HepG2 (cell line): ENCODE data around the gene GNAI2. TPM values are rescaled to one million over a fixed set of nuclear protein-coding genes. Genes with fewer than 3 reads are reported as not detected.

Experiments used
- CCAR2 ChIP-seq: fragments of 200-400 bp; formaldehyde crosslinking; optimal IDR thresholded peaks from 2 replicates; pipeline ENCODE3; 2018; ENCODE audit warnings: low read depth, mild to moderate bottlenecking, low read length, moderate library complexity
- FLYWCH1 ChIP-seq: sonication (generic); formaldehyde crosslinking; IDR thresholded peaks from 2 replicates; pipeline ENCODE4 v1.8.1; 2023; ENCODE audit warnings: mild to moderate bottlenecking, missing genetic modification reagents
- HIC2 ChIP-seq: sonication (generic); formaldehyde crosslinking; IDR thresholded peaks from 2 replicates; pipeline ENCODE4 v1.9.0; 2022; ENCODE audit warnings: low read depth, missing genetic modification reagents
- KDM4B ChIP-seq: sonication (generic); formaldehyde crosslinking; IDR thresholded peaks from 2 replicates; pipeline ENCODE4 v1.4.0; 2020; ENCODE audit warnings: missing genetic modification reagents
- KDM5B ChIP-seq: sonication (generic); formaldehyde crosslinking; IDR thresholded peaks from 2 replicates; pipeline ENCODE4 v1.4.0; 2020; ENCODE audit warnings: missing genetic modification reagents, mild to moderate bottlenecking, borderline replicate concordance
- PTBP1 ChIP-seq: fragments of 200-400 bp; formaldehyde crosslinking; IDR thresholded peaks from 2 replicates; pipeline ENCODE4 v1.6.1; 2018; ENCODE audit warnings: low read length, low read depth; ENCODE audit not compliant: poor library complexity, severe bottlenecking
- RAD21 ChIP-seq: fragments of 450-650 bp; formaldehyde crosslinking; IDR thresholded peaks from 2 replicates; pipeline ENCODE4 v1.5.0; 2020; ENCODE audit warnings: mild to moderate bottlenecking
- RELA ChIP-seq: sonication (generic); formaldehyde crosslinking; IDR thresholded peaks from 2 replicates; pipeline ENCODE4 v1.4.0; 2020; ENCODE audit warnings: missing genetic modification reagents
- RXRB ChIP-seq: IDR thresholded peaks from 2 replicates; pipeline ENCODE4 v1.6.1; 2016; ENCODE audit warnings: borderline replicate concordance, missing genetic modification reagents, missing compliant biosample characterization
- SIN3B ChIP-seq: fragments of 150-350 bp; IDR thresholded peaks from 2 replicates; pipeline ENCODE4 v1.6.1; 2014; ENCODE audit warnings: low read length
- SKI ChIP-seq: fragments of 450-650 bp; IDR thresholded peaks from one replicate; pipeline ENCODE4 v1.6.1; 2018; ENCODE audit warnings: mild to moderate bottlenecking; ENCODE audit not compliant: partially characterized antibody
- TFDP1 ChIP-seq: IDR thresholded peaks from 2 replicates; pipeline ENCODE4 v1.6.1; 2016; ENCODE audit warnings: missing compliant biosample characterization, missing genetic modification reagents, borderline replicate concordance
- ZNF24 ChIP-seq: fragments of 450-650 bp; IDR thresholded peaks from 2 replicates; pipeline ENCODE4 v1.6.1; 2017; ENCODE audit warnings: antibody characterized with exemption, mild to moderate bottlenecking
- ZNF549 ChIP-seq: sonication (generic); formaldehyde crosslinking; IDR thresholded peaks from 2 replicates; pipeline ENCODE4 v1.5.0; 2020; ENCODE audit warnings: missing genetic modification reagents
- ZNF580 ChIP-seq: IDR thresholded peaks from 2 replicates; pipeline ENCODE4 v1.6.1; 2016; ENCODE audit warnings: low read depth, borderline replicate concordance
- ZNF652 ChIP-seq: IDR thresholded peaks from 2 replicates; pipeline ENCODE4 v1.6.1; 2016; ENCODE audit warnings: low read depth, borderline replicate concordance
- ZSCAN22 ChIP-seq: sonication (generic); formaldehyde crosslinking; IDR thresholded peaks from 2 replicates; pipeline ENCODE4 v1.4.0; 2020; ENCODE audit warnings: mild to moderate bottlenecking, missing genetic modification reagents
- polyA plus RNA-seq, 8 experiments: library from polyadenylated mRNA; depleted of rRNA in 3 of 8; stranded (reverse) in 7 of 8; unstranded in 1 of 8; fragments of >200 nt; fragmentation: Illumina TruSeq in 4 of 8; extraction: Trizol in 4 of 8; gene quantifications; 2 replicates each; pipeline versions ENCODE4 v1.2.1 to v1.2.3, GENCODE V29; 2011 to 2016; ENCODE audit warnings: low read depth in 4 of 8, missing spikeins in 1 of 8, mixed read lengths in 1 of 8; ENCODE audit not compliant: insufficient read depth in 1 of 8
- total RNA-seq, 5 experiments: library from RNA; depleted of rRNA; stranded (reverse); fragments of >200 nt; fragmentation: Illumina TruSeq; extraction: Trizol; gene quantifications; 2 replicates each; pipeline ENCODE4 v1.2.3, GENCODE V29; 2016; ENCODE audit warnings: low read depth in 1 of 5
- TF ChIP-seq, protein P1 (sequence below): sonication (generic); formaldehyde crosslinking; IDR thresholded peaks from 2 replicates; pipeline ENCODE4 v1.5.1; 2020; ENCODE audit warnings: mild to moderate bottlenecking, missing genetic modification reagents, borderline replicate concordance
- TF ChIP-seq, protein P2 (sequence below): sonication (generic); formaldehyde crosslinking; IDR thresholded peaks from 2 replicates; pipeline ENCODE4 v1.5.1; 2020; ENCODE audit warnings: mild to moderate bottlenecking, missing genetic modification reagents, moderate library complexity

Gene GNAI2
- total and polyA plus RNA-seq, 2 of the 13 experiments (the other 11 are each of a cell fraction or from before 2014, with no cell fraction given): 51.1 to 66.2 TPM

DNA sequence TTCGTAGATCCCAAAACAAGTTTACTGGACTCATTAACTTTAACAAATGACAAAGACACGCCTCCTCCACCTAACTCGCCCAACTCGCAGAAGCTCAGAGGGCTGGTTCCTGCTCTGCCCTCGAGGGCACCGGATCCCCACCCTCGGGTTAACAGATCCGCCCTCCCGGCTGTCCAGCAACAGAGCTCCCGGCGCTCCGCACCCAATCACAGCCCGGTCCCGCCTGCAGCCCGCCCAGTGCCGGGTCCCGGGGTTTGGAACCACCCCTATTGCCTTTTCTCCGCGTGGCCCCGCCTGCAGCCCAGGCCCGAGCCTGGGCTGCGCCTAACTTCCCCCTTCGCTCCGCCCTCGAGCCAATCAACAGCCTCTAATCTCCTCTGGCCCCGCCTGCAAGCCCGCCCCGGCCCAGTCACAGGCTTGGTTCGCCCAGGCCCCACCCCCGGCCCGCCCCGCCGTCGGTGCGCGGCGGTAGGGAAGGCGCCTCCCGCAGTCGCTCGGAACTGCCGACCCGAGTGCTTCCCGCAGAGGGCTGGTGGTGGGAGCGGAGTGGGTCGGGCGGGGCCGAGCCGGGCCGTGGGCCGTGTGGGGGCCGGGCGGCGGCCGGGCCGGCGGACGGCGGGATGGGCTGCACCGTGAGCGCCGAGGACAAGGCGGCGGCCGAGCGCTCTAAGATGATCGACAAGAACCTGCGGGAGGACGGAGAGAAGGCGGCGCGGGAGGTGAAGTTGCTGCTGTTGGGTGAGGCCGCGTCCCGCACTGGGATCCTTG is at the start of gene GNAI2 (continued):
- TF ChIP-seq TFDP1 (CRISPR knock-in tag) (peak; percentile 13; the same call in 1 of the 2 replicates), RELA (no peak), HIC2 (peak; percentile 40; the same call in 1 of the 2 replicates), ZNF549 (CRISPR knock-in tag) (no peak), ZNF580 (CRISPR knock-in tag) (no peak), FLYWCH1 (CRISPR knock-in tag) (no peak), RAD21 (CRISPR knock-in tag) (peak; percentile 51), ZNF652 (no peak), RXRB (CRISPR knock-in tag) (no peak), ZSCAN22 (CRISPR knock-in tag) (no peak), SKI (peak; percentile 65), ZNF24 (no peak), KDM4B (no peak), KDM5B (CRISPR knock-in tag) (no peak; the same call in 1 of the 2 replicates), SIN3B (no peak), PTBP1 (no peak), CCAR2 (no peak)
- TF ChIP-seq, protein P1, sequence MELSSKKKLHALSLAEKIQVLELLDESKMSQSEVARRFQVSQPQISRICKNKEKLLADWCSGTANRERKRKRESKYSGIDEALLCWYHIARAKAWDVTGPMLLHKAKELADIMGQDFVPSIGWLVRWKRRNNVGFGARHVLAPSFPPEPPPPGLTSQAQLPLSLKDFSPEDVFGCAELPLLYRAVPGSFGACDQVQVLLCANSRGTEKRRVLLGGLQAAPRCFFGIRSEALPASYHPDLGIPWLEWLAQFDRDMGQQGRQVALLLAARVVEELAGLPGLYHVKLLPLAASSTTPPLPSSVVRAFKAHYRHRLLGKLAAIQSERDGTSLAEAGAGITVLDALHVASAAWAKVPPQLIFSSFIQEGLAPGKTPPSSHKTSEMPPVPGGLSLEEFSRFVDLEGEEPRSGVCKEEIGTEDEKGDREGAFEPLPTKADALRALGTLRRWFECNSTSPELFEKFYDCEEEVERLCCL (CRISPR knock-in tag): no peak
- TF ChIP-seq, protein P2, sequence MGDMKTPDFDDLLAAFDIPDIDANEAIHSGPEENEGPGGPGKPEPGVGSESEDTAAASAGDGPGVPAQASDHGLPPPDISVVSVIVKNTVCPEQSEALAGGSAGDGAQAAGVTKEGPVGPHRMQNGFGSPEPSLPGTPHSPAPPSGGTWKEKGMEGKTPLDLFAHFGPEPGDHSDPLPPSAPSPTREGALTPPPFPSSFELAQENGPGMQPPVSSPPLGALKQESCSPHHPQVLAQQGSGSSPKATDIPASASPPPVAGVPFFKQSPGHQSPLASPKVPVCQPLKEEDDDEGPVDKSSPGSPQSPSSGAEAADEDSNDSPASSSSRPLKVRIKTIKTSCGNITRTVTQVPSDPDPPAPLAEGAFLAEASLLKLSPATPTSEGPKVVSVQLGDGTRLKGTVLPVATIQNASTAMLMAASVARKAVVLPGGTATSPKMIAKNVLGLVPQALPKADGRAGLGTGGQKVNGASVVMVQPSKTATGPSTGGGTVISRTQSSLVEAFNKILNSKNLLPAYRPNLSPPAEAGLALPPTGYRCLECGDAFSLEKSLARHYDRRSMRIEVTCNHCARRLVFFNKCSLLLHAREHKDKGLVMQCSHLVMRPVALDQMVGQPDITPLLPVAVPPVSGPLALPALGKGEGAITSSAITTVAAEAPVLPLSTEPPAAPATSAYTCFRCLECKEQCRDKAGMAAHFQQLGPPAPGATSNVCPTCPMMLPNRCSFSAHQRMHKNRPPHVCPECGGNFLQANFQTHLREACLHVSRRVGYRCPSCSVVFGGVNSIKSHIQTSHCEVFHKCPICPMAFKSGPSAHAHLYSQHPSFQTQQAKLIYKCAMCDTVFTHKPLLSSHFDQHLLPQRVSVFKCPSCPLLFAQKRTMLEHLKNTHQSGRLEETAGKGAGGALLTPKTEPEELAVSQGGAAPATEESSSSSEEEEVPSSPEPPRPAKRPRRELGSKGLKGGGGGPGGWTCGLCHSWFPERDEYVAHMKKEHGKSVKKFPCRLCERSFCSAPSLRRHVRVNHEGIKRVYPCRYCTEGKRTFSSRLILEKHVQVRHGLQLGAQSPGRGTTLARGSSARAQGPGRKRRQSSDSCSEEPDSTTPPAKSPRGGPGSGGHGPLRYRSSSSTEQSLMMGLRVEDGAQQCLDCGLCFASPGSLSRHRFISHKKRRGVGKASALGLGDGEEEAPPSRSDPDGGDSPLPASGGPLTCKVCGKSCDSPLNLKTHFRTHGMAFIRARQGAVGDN: peak; percentile 66
